ENCODE measurements around the gene NME9. TPM values are rescaled to one million over a fixed set of nuclear protein-coding genes. Genes with fewer than 3 reads are reported as not detected.
"Not testable (repeated sequence)": the region's sequence is repeated elsewhere in the genome, so short reads cannot be mapped to it uniquely, and the experiment has no call there.

Gene NME9
- 1 to 10 TPM; 2.0 to 3.1 (median 2.1) TPM for polyA plus RNA-seq (ENCODE audit: insufficient read length in 4 of 4)

GRCh38 chr3:138329127-138329983, at the start of gene NME9:
TSS of gene NME9 (minus strand) at chr3:138329851. CDS start at chr3:138329335, 516 bp downstream.
- peak; percentile 71 to 76 (median 74) for DNase-seq (ENCODE audit: low read depth in 4 of 4, low spot score in 3 of 4)

- DNase-seq (ENCODE audit: low read depth in 4 of 4, low spot score in 3 of 4), result no peak
Observed at GRCh38 chr3:138378990-138379389, 49.3 kb upstream of the NME9 start.

- no peak for DNase-seq (ENCODE audit: low read depth in 4 of 4, low spot score in 3 of 4)
Observed at GRCh38 chr3:138378331-138378730, 48.7 kb upstream of the NME9 start.

GRCh38 chr3:138377804-138378203, 48.2 kb upstream of the NME9 start:
- no peak for DNase-seq (ENCODE audit: low read depth in 4 of 4, low spot score in 3 of 4)

GRCh38 chr3:138377212-138377611, 47.6 kb upstream of the NME9 start:
- DNase-seq (ENCODE audit: low read depth in 4 of 4, low spot score in 3 of 4), result not testable (repeated sequence)

- no peak for DNase-seq (ENCODE audit: low read depth in 4 of 4, low spot score in 3 of 4)
Observed at GRCh38 chr3:138376663-138377062, 47.0 kb upstream of the NME9 start.

- peak in 1 of 4 donors; percentile 24 for DNase-seq (ENCODE audit: low read depth in 4 of 4, low spot score in 3 of 4)
Observed at GRCh38 chr3:138375447-138375846, 45.8 kb upstream of the NME9 start.

GRCh38 chr3:138374573-138375134, 45.0 kb upstream of the NME9 start:
- DNase-seq (ENCODE audit: low read depth in 4 of 4, low spot score in 3 of 4), result no peak

GRCh38 chr3:138373736-138374094, 44.1 kb upstream of the NME9 start:
- DNase-seq (ENCODE audit: low read depth in 4 of 4, low spot score in 3 of 4), result no peak

GRCh38 chr3:138373087-138373735, 43.6 kb upstream of the NME9 start:
- DNase-seq (ENCODE audit: low read depth in 4 of 4, low spot score in 3 of 4), result no peak

GRCh38 chr3:138371070-138371965, 41.7 kb upstream of the NME9 start:
- no peak for DNase-seq (ENCODE audit: low read depth in 4 of 4, low spot score in 3 of 4)

- DNase-seq (ENCODE audit: low read depth in 4 of 4, low spot score in 3 of 4), result no peak
Observed at GRCh38 chr3:138370321-138370720, 40.7 kb upstream of the NME9 start.

- DNase-seq (ENCODE audit: low read depth in 4 of 4, low spot score in 3 of 4), result no peak
Observed at GRCh38 chr3:138369151-138369900, 39.7 kb upstream of the NME9 start.

- DNase-seq (ENCODE audit: low read depth in 4 of 4, low spot score in 3 of 4), result no peak
Observed at GRCh38 chr3:138367911-138368310, 38.3 kb upstream of the NME9 start.

- DNase-seq (ENCODE audit: low read depth in 4 of 4, low spot score in 3 of 4), result no peak
Observed at GRCh38 chr3:138367326-138367850, 37.7 kb upstream of the NME9 start.

- no peak for DNase-seq (ENCODE audit: low read depth in 4 of 4, low spot score in 3 of 4)
Observed at GRCh38 chr3:138366006-138366759, 36.5 kb upstream of the NME9 start.

- no peak for DNase-seq (ENCODE audit: low read depth in 4 of 4, low spot score in 3 of 4)
Observed at GRCh38 chr3:138365253-138365555, 35.6 kb upstream of the NME9 start.

- DNase-seq (ENCODE audit: low read depth in 4 of 4, low spot score in 3 of 4), result no peak
Observed at GRCh38 chr3:138364356-138365252, 35.0 kb upstream of the NME9 start.
